Posterior vena cava (tissue), 2 donors: ENCODE results near the gene TSPEAR. TPM values are rescaled to one million over a fixed set of nuclear protein-coding genes. Genes with fewer than 3 reads are reported as not detected.
A peak's percentile ranks its signal among the peaks of the same experiment; 100 is the strongest.

ENCODE experiments used
- DNase-seq: peaks from one replicate; pipeline ENCODE4 v3.0.0-alpha.2; 2020; ENCODE audit warnings: low spot score
- intact Hi-C, 2 donors: fragments of 100-400 bp; cut with DNase I; formaldehyde crosslinking; loops; one replicate each; pipeline versions ENCODE4 v1.14.1 to v1.14.2; 2022 to 2023
- total RNA-seq, 2 donors: library from RNA; stranded (reverse); fragmentation: NEBNext Ultra II Directional; extraction: Animal tissue kit (Norgen Biotek cat#: 25700); gene quantifications; one replicate each; pipeline ENCODE4 v1.2.1, GENCODE V29; 2021
- donor health status: DM: yes; HTN: yes; CAD: no.
- donor health status: DM: yes; HTN: yes; CAD: no.

TSPEAR gene
- total RNA-seq, 2 donors from 2014 or later, result 0.14 to 0.48 TPM

DNA sequence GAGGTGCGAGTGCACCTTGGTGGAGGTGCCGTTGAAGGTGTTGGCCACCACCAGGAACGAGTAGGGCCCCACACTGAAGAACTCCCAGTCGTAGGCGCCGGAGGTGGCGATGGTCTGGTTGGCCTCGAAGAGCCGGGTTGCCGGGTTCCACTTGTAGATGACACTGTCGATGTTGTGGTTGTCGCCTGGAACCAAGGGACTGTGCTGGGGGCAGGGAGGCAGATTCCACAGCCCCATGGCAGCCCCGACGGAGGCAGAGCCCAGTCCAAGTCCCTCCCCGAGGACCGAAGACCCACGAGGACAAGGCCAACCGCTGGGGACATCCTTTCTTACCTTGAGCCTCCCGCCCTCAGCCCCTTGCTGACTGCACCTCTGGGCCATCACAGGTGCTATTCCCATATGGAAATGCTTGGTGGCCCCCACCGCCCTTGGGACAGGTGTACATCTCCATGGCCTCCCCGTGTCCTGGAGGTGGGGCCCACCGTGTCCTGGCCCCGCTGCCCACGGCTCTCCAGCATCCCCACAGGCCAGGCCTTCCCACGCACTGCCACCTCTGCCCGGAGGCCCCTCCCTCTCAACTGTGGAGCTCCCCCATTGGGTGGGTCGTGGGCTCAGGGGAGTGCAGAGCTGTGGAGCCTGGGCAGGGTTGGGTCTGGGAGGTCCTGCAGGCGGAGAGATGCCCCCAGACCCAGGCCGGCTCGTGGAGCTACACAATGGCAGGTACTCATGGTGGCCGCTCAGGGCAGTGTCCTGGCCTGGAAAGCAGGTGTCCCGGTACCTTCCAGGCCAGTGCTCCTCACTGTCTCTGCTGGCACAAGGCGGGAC lies 189.2 kb downstream of the TSPEAR start:
- intact Hi-C loops, result no loop called here
- DNase-seq, result peak; percentile 70

DNA sequence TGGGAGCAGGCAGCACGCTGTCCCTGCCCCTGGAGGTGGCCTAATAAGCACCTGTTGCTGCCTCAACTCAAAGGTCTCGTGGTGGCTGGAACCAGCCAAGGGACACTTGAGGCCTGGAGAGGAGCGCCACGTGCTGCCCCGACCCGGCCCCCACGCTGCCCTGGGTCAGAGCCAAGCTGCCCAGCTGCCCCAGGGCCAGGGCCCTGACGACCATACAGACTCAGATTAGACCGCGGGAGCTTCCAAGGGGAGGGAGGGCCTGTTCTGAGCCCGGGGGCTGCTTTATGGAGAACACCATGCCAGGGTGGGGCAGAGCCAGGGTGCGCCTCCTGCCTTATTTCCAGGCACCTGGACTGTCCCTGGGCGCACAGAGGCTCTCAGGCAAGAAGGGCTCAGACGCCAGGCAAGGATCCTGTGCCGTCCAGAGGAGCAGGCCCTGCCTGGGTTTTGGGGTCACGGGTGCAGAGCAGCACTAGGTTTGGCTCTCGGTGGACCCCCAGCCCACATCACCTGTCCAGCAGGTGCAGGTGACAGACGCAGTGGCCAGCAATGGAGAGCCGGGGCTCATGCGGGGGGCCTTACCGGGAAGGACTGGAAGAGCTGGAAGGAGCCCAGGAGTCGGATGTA lies 190.0 kb downstream of the TSPEAR start:
- DNase-seq, result peak; percentile 72
- intact Hi-C loops, result no loop called here

DNA sequence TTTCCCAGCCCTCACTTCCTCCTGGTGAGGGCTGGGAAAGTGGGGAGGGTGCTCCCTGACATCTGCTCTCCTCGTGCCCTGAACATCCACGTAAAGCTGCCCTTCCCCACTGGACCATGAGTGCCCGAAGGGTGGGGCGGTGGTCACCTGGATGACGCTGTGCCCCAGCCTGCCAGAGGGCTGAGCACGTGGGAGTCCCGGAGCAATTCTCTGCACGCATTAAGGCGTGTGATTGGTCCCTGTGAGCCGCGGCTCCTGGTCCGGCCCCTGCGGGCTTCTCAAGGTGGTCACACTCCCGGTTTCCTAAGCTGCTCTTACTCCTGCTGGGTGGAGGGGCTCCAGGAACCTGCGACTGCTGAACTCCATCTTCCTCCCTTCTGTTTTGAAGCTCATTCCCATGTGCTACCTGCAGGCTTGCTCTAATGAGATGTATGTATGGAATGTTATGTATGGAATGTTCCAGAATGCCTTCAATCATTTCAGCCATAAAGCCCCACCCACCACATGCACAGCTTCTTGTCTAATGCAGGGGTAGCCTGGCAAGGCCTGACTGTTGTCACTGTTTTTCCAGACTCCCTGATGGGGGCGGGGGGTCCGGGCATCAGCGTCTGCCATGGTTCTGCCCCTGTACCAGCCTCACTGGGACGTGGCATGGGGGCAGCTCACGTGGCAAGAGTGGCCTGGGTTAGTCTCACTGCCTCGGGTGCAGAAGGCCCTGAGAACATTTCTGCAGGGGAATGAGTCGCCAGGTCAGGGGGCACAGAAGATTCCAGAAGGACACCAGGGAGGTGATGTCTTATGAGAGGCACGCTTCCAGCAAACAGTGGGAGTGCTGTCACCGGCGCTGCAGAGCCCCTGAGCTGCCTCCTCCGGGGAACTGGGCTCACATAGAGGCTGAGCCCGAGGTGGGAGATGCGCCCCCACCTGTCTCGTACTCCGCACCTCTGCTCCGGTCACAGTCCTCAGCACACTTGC lies 190.8 kb downstream of the TSPEAR start:
- intact Hi-C loops, result no loop called here
- peak; percentile 65 for DNase-seq

DNA sequence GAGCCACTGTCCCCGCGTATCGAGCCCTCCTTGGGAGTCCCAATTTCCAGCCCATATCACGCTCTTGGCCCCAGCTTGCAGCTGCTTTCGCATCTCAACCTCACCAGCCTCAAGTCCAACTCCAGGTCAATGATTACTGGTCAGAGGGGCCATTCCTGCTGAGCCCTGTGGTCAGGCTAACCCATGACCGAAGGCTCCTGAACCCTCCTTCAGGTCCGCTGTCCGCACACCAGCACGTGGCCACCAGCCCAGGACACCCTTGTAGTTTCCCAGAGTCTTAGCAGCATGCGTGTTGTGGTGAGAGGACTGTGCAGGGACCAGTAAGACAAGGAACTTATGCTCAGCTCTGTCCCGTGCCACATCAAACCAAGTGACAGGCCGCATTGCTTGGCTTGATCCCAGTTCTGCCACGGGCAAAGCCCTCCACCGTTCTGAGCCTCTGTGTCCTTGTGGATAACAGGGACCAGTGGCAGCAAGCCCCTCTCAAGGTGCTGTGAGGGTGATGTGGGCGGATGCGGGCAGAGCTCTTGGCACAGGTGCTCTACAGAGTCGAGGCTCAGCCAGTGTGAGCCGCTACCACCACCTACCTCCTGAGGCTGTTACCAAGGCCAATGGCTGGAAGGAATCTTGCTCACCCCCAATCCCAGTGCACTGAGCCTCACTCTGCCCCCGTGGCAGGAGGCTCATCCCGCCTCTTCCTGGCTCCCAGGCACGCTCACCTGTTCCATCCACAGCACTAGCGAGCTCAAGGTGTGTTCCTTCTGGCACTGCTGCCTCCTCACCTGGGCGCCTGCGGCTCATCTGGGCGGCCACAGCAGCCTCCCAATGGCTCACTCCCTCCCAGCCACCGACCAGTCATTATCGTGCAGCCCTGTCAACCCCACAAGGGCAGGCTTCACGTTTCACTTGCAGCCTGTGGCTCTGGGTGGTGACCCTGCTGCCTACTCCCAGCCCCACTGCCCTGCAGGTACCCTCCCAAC lies 191.7 kb downstream of the TSPEAR start:
- intact Hi-C loops, result no loop called here
- peak; percentile 66 for DNase-seq

DNA sequence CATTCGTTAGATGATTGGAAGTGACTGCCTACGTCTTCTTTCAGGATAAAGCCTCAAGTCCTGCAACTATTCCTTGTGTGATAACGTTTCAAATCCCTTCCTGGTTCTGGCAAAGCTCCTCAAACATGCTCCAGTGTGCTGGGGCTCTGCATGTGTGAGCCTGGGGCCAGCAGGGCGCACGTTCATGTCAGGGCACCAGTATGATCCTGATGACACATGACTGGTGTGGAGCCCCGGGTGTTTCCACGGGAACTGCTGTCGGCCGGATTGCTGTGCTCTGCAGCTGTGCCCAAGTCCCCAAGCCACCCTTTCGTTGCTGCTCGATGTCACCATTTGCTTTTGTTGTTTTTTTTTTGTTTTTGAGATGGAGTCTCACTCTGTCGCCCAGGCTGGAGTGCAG lies 192.7 kb downstream of the TSPEAR start:
- intact Hi-C loops, result no loop called here

DNA sequence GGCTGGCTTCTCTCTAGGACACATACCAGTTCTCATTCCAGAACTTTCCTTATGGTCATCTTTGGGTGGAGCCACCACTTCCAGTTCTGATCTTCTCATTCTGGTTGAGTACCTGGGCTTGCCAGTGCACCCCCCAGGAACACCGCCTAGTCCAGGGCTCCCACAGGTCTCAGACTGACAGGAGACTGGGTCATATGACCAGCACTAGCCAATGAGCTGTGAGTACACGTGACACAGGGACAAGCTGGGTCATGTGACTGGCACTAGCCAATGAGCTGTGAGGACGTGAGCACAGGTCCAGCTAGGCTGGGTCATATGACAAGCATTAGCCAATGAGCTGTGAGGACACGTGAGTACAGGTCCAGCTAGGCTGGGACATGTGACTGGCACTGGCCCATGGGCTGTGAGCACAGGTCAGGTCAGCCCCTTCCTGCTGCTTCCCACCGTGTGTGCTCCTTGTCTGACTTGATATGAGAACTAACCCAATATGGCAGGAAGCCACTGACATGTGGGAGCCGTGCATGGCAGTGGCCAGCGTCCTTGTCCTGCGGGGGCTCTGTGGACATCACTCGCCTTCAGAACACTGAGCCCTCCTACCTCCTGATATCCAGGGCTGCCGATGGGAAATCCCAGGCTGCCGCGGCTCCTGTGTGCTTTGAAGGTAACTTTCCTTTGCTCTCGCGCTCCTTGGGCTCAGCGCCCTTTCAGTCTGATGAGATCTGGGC lies 194.0 kb downstream of the TSPEAR start:
- peak; percentile 69 for DNase-seq
- intact Hi-C loops, result no loop called here

More for the DNA sequence above, 192.7 kb downstream of the TSPEAR start:
- DNase-seq, result peak; percentile 37

DNA sequence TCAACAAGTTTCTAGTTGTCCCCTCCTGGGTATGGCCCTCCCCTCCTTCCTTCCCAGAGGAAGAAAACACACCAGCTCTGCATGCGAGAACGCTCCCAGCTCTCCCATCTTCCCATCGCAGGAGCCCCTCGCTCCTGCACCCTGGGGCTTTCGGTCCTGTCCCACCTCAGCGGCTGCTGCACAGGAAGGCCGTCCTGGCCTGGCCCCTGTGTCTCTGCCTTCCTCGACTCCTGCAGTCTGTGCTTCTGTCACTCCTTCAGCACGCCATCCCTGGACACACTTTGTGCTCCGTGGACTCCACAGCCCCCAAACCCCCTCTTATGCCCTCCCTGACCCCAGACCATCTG lies 194.6 kb downstream of the TSPEAR start:
- intact Hi-C loops, result no loop called here
- DNase-seq, result peak; percentile 59

DNA sequence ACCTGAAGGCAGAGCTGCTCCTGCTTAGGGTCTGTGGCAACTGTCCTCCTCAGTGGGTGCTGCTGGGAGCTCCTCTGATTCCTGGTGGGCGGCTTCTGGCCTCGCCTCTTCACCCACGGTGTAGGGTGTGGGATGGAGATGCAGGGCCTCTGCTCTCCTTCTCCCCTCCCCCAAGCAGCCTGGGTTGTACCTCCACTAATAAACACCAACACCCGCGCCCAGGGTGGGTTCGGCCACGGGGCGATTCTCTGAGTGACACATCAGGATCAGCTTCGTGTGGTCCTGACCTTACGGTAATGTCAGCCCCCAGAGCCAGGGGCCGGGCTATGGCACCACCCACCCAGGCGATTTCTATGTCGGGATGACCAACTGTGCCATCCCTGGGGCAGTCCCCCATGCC lies 195.0 kb downstream of the TSPEAR start:
- DNase-seq, result no peak
- intact Hi-C loops, result no loop called here

DNA sequence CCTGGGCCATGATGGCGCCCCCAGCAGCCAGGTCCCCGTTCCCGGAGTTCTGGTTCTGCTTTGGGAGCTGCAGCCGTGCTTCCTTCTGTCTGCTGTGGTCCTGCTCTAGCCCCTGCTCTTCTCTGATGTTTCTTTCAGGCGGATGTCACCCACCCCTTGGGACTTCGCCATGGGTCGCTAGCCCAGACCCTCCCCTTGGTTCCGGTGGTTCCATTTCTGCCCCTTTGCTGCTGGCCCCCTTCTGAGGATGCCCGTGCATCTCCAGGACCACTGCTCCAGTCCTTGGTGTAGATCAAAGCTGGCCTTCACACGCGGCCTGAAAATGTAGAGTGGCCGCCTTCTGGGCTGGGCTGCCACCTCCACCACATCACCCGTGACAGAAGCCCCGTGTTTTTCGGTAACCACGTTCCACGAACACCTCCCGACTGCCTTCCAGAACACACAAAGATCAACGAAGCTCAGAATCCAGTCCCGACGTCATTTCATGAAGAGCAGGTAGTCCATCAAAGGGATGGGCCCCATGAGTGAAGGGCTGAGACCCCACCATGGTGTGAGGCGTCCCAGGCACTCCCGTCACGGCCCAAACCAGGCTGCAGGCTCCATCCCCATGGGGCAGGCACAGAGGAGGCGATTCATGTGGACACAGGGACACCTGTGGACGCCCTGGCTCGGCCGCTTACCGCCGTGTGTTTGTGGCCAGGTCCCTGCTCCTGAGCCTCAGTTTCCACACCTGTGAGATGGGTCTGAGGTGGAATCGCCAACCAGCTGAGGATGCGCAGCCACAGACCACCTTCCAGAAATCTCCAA lies 195.8 kb downstream of the TSPEAR start:
- intact Hi-C loops, result no loop called here
- DNase-seq, result no peak

DNA sequence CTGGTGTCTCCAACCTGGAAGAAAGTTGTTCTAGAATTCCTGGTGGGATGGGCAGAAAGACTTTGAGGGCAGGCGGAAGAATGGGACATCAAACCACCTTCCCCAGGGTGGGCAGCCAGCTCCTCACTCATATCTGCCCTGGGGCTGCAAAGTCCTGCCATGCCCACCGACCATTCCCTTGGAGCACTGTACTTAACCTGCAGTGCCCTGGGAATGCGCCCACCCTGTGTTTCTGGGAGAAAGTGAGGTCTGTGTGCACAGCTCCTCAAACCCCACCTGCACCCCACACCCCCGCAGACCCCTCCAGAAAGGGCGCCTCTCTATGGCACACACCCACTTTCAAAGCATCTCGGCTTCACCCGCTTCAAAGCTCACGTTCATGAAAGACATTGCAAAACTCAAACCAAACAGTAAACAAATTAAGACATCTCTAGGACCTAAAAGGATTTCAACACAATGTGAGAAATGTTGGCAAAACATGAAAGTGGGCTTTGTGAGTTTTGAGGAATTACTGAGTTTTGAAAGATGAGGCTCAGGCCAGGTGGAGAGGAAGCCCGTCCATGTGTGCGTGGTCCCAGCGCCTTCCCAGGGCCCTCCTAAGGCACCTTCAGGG lies 196.5 kb downstream of the TSPEAR start:
- intact Hi-C loops, result no loop called here
- no peak for DNase-seq

DNA sequence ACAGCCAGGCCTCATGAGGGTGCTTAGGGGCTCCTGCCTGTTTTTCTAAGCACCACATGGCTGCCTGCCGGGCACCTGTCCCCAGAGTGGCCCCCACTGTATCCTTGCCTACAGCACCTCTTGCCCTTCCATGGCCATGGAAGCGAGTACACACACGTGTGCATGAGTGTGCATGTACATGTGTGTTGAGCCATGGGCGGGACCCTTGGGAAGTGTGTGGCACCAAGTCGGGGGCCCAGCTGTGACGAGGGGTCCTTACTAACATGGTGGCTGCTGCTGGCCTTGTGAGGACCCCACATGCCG lies 197.2 kb downstream of the TSPEAR start:
- no peak for DNase-seq
- intact Hi-C loops, result no loop called here

DNA sequence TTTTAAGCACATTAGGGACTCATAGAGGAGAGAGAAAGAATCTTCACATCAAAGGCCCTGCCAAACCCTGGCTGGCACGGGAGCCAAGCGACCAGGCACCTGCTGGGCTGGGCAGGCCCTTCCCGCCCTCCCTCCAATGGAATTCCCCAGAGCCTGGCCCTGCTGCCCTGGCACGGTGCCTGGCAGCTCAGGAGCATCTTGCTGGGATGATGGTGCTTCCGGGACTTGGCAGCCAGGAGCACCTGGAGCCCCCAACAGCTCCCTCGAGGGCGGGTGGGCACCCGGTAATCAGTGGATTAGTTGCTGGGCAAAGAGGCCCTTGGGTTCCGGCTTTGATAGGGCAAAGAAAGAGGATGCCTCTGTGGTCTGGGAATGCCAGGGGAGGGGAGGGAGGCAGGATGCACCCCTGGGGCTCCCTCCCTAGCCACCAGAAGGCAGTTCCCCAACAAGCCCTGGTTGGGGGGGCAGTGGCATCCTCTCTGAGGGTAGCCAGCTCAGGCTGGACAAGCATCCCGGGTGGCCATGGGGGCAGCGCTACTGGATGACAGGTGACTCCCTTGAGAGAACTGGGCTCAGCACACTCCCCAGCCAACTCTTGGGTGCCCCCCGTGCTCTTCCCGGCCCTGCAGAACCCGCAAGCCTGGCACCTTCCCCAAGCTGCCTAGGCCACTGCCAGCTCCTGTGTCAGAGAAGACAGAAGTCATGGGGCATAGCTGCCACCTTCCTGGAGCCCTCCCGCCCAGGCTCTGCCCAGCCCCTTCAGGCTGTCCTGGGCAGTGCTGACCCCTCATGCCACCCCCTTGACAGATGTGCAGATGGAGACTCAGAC lies 197.8 kb downstream of the TSPEAR start:
- intact Hi-C loops, result no loop called here
- no peak for DNase-seq

DNA sequence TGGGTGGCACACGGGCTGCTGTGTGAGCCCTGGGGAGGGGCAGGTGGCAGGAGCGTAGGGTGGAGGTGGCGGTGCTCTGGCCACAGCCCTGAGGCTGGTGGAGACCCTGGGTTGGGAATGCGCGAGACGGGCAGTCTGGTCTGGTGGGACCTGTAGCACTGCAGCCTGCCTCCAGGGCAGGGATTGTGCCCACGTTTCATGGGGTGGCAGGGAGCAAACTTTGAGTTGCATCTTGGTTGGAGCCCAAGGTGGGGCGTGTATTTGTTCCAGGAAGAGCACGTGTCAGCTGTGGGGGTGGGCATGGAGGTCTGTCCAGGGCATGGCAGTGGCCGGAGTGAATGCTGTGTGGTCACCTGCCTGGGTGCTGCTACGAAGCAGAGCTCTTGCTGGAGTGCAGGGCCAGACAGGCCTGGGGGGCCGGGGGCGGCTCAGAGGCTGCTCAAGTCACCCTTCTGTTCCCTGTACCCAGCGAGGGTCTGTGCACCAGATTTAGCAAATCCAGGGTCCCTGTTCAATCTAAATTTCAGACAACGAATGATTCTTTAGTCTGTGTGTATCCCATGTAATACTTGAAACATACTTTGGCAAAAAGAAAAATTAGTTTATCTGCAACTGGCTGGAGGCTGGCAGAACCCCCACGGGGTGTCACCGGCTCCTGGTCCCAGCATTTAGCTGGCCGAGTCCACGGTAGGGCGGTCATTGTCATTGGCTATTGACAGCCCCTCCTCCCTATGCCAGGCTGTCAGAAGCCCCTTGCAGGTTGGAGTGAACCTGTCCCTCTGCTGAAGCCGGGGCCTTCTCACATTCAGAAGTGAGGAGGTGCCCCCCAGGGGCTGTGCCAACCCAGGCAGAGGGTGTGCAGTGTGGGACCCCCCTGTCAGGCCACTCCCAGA lies 198.6 kb downstream of the TSPEAR start:
- DNase-seq, result no peak
- intact Hi-C loops, result no loop called here

DNA sequence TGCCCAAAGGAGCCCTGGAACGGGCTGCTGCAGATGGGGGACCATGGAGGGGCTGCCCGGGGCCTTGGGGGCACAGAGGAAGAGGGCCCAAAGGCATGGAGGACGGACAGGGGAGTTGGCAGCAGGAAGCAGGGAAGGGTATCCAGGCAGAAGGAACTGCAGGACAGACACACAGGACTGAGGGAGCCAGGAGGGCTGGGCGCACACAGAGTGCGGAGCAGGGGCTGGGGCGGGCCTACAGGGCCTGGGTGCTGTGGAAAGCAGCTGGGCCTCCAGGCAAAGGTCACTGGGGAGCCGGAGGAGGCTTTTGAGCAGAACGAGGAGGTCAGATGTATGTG lies 199.5 kb downstream of the TSPEAR start:
- intact Hi-C loops, result no loop called here
- DNase-seq, result no peak

DNA sequence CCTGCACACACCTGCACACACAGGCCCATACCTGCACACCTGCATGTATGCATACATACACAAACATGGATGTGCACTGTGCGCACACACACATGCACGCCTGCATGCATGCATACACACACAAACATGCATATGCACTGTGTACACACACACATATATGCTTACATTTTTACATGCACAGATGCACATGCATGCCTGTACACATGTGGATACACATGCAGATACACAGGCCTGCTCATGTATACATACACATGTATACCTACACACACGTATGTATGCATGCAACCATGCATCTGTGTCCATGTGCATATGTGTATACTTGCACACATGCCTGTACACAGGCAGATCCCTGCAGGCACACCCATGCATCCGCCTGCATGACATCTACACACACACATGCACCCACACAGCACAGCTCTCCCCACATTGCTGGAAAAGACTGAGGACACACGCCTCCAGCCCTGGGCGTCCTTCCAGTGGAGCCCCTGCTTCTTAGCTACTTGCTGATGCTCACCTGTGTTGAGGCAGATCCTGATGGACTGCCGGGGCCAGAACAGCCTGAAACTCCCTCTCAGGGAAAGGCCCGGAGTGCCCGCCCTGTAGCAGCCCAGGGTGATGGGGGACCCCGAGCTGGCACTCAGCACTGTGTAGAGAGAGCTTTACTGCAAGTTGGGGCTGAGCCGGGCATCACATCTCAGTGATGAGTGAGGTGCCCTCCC lies 200.0 kb downstream of the TSPEAR start:
- DNase-seq, result no peak
- intact Hi-C loops, result no loop called here
